Prostate gland (tissue), 2 donors: ENCODE measurements around the gene FANCD2. TPM values are rescaled to one million over a fixed set of nuclear protein-coding genes. Genes with fewer than 3 reads are reported as not detected.
A peak's percentile ranks its signal among the peaks of the same experiment; 100 is the strongest.

Experiments
- DNase-seq: peaks from one replicate; pipeline ENCODE4 v3.0.0-alpha.2; 2019; ENCODE audit warnings: low spot score
- H3K27ac ChIP-seq, 2 donors: fragments of 200-600 bp; sonication (generic); 2 replicates each; pipeline ENCODE4 v1.5.1; 2017 to 2019
- H3K27me3 ChIP-seq: fragments of 200-600 bp; sonication (generic); replicated peaks from 2 replicates; pipeline ENCODE4 v1.5.1; 2019; ENCODE audit not compliant: insufficient read depth
- H3K36me3 ChIP-seq, 2 donors: fragments of 200-600 bp; sonication (generic); 1 replicate in 1 of 2; 2 replicates in 1 of 2; pipeline versions ENCODE4 v1.5.1 to v1.8.1; 2017 to 2019
- H3K4me1 ChIP-seq: fragments of 200-600 bp; sonication (generic); replicated peaks from 2 replicates; pipeline ENCODE4 v1.5.1; 2019
- H3K4me3 ChIP-seq, 2 donors: fragments of 200-600 bp; sonication (generic); 2 replicates each; pipeline ENCODE4 v1.5.1; 2017 to 2019
- H3K9me3 ChIP-seq: fragments of 200-600 bp; sonication (generic); 2 replicates; pipeline ENCODE4 v1.5.1; 2017
- CTCF ChIP-seq, 4 experiments: fragments of 200-600 bp in 2 of 4; fragments of 450-650 bp in 2 of 4; sonication (generic) in 2 of 4; IDR thresholded peaks; 1 replicate in 3 of 4; 2 replicates in 1 of 4; pipeline ENCODE4 v1.5.1; 2016 to 2019; ENCODE audit warnings: antibody characterized with exemption in 4 of 4, mild to moderate bottlenecking in 2 of 4, moderate library complexity in 2 of 4
- POLR2A ChIP-seq: fragments of 450-650 bp; IDR thresholded peaks from one replicate; pipeline ENCODE4 v1.6.1; 2016; ENCODE audit warnings: antibody characterized with exemption, mild to moderate bottlenecking
- POLR2AphosphoS5 ChIP-seq: sonication (generic); formaldehyde crosslinking; IDR thresholded peaks from one replicate; pipeline ENCODE4 v1.6.1; 2017; ENCODE audit warnings: antibody characterized with exemption
- WGBS: methylation state at CpG from one replicate; pipeline ENCODE4 v1.1.5; 2018; 5-methylcytosine and 5-hydroxymethylcytosine counted together
- intact Hi-C: fragments of 100-400 bp; cut with DNase I; formaldehyde crosslinking; loops from one replicate; pipeline ENCODE4 v1.14.2; 2022
- total RNA-seq, 2 donors: library from RNA; depleted of rRNA; stranded (reverse); fragments of >200 nt; gene quantifications; one replicate each; pipeline ENCODE4 v1.1.0, GENCODE V29; 2016

FANCD2 gene
- total RNA-seq, 2 donors from 2014 or later: 7.6 to 13.2 TPM

- Histone ChIP-seq H3K9me3 (no peaks in the 10 kb centered on the region), H3K4me1 (no peaks in the 10 kb centered on the region), H3K27ac (no peak overlapping the region), H3K36me3 (no peaks in the 10 kb centered on the region), H3K4me3 (no peak overlapping the region), H3K27me3 (no peaks in the 10 kb centered on the region)
- 89% methylated on average over 25 of the region's 25 CpGs for WGBS
- no peak for TF ChIP-seq POLR2AphosphoS5
- no peak for TF ChIP-seq CTCF (IDR thresholded peaks at IDR 0.05)
- TF ChIP-seq POLR2A: no peak
- DNase-seq: no peak
- intact Hi-C loops: no loop called here
Measured at GRCh38 chr3:10136426-10137005, 110.3 kb downstream of the FANCD2 start.

- 57% methylated on average over 4 of the region's 4 CpGs for WGBS
- TF ChIP-seq CTCF (IDR thresholded peaks at IDR 0.05): no peak
- no peak for TF ChIP-seq POLR2A
- no peak for TF ChIP-seq POLR2AphosphoS5
- Histone ChIP-seq H3K27ac (no peak overlapping the region), H3K9me3 (no peaks in the 10 kb centered on the region), H3K36me3 (no peaks in the 10 kb centered on the region), H3K4me1 (no peaks in the 10 kb centered on the region), H3K4me3 (no peak overlapping the region), H3K27me3 (no peaks in the 10 kb centered on the region)
- DNase-seq: no peak
- intact Hi-C loops: no loop called here
Measured at GRCh38 chr3:10137178-10137577, 110.9 kb downstream of the FANCD2 start.

- Histone ChIP-seq H3K27me3 (no peaks in the 10 kb centered on the region), H3K9me3 (no peaks in the 10 kb centered on the region), H3K4me3 (no peak overlapping the region), H3K27ac (peak overlapping the region; percentile 89 to 95), H3K36me3 (no peaks in the 10 kb centered on the region), H3K4me1 (no peaks in the 10 kb centered on the region)
- 85% methylated on average over 23 of the region's 23 CpGs for WGBS
- TF ChIP-seq CTCF (IDR thresholded peaks at IDR 0.05) (no peak), POLR2AphosphoS5 (no peak), POLR2A (no peak)
- intact Hi-C loops: no loop called here
- no peak for DNase-seq
Measured at GRCh38 chr3:10140996-10141546, 114.8 kb downstream of the FANCD2 start.

- H3K4me1 ChIP-seq: no peaks in the 10 kb centered on the region
- TF ChIP-seq CTCF (IDR thresholded peaks at IDR 0.05) (no peak), POLR2AphosphoS5 (no peak), POLR2A (no peak)
- H3K4me3 ChIP-seq: peak overlapping the region; percentile 61 to 83
- no peaks in the 10 kb centered on the region for H3K27me3 ChIP-seq
- WGBS: 76% methylated on average over 29 of the region's 29 CpGs
- H3K9me3 ChIP-seq: no peaks in the 10 kb centered on the region
- intact Hi-C loops: no loop called here
- no peak overlapping the region for H3K27ac ChIP-seq
- DNase-seq: no peak
- H3K36me3 ChIP-seq: no peaks in the 10 kb centered on the region
Measured at GRCh38 chr3:10142707-10143560, 116.7 kb downstream of the FANCD2 start.
